Cardiac muscle cell (in vitro differentiated cells and primary cell): ENCODE measurements around the gene ENTPD2. TPM values are rescaled to one million over a fixed set of nuclear protein-coding genes. Genes with fewer than 3 reads are reported as not detected.

Experiments
- DNase-seq, 2 donors: peaks; one replicate each; pipeline versions ENCODE4 v3.0.0 to v3.0.0-alpha.2; 2010 to 2017; ENCODE audit warnings: low read depth in 1 of 2, low spot score in 1 of 2
- H3K27ac ChIP-seq: fragments of 200-600 bp; sonication (generic); 2 replicates; pipeline ENCODE4 v1.5.1; 2016
- H3K27me3 ChIP-seq: fragments of 200-600 bp; sonication (generic); 2 replicates; pipeline ENCODE4 v1.6.0; 2016; ENCODE audit warnings: control low read depth
- H3K36me3 ChIP-seq: fragments of 200-600 bp; sonication (generic); 2 replicates; pipeline ENCODE4 v1.5.1; 2016; ENCODE audit warnings: control low read depth
- H3K4me1 ChIP-seq: fragments of 200-600 bp; sonication (generic); 2 replicates; pipeline ENCODE4 v1.8.1; 2017; ENCODE audit warnings: low read depth, mild to moderate bottlenecking, mixed run types
- H3K4me3 ChIP-seq: fragments of 200-600 bp; sonication (generic); 2 replicates; pipeline ENCODE4 v1.5.1; 2016; ENCODE audit warnings: mild to moderate bottlenecking
- H3K9me3 ChIP-seq: fragments of 200-600 bp; sonication (generic); 2 replicates; pipeline ENCODE4 v1.5.1; 2017; ENCODE audit warnings: low read depth, mild to moderate bottlenecking, control low read depth
- CTCF ChIP-seq: IDR thresholded peaks from 2 replicates; pipeline ENCODE4 v1.5.1; 2012; ENCODE audit warnings: low read depth, mild to moderate bottlenecking, low read length
- polyA plus RNA-seq: library from polyadenylated mRNA; unstranded; fragments of >200 nt; fragmentation: Nextera tagmentation; extraction: Ambion mirVana; gene quantifications from 2 replicates; pipeline ENCODE4 v1.2.1, GENCODE V29; 2016
- total RNA-seq: library from RNA; depleted of rRNA; stranded (reverse); fragments of >200 nt; gene quantifications from 2 replicates; pipeline ENCODE4 v1.2.3, GENCODE V29; 2016

Gene ENTPD2
- total and polyA plus RNA-seq, 2 experiments from 2014 or later, result not detected

DNA sequence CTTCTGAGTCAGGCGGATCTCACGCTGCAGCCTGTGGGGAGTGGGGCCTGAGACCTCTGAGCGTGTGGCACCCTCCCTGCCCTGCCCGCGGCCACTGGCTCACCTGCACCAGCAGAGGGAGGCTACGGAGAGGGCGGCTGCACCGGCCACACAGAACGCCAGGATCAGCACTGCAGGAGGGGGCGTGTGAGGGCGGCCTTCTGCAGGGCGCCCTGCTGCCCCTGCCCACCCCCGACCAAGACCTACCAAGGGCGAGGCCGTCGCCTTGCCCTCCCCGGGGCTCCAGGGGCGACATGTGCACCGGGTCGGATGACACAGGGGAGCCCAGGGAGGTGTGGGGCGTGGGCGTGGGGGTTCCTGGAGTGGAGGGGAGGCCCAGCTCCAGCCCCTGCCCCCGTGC, 13.3 kb downstream of the ENTPD2 start:
- no peak for DNase-seq
- no peak for TF ChIP-seq CTCF
- H3K36me3 ChIP-seq, result no peaks in the 10 kb centered on the region
- no peak overlapping the region for H3K27ac ChIP-seq
- peaks cover 24% of the 10 kb centered on the region for H3K27me3 ChIP-seq
- no peak overlapping the region for H3K4me3 ChIP-seq
- H3K4me1 ChIP-seq, result peaks cover 5% of the 10 kb centered on the region
- no peaks in the 10 kb centered on the region for H3K9me3 ChIP-seq

GRCh38 chr9:137039611-137040366, 14.1 kb downstream of the ENTPD2 start:
- no peak for TF ChIP-seq CTCF

DNA sequence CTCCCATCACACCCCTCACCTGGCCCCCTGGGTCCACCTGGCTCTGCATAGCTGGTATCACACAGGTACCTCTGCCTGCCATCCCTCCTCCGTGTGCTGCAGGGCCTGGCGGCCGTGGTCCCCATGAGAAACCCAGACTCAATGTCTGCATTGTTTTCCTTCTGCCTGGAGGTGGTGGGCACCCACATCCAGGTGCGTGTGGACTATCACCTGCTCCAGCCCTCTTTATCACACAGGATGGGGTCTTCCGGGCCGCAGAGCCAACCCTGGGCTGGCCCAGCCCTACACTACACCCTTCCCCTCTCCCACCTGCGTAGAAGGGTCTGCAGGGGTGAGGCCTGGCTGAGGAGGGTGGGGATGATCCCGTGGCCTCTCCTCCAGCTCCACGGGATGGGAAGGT, 14.9 kb downstream of the ENTPD2 start:
- Histone ChIP-seq H3K4me3 (no peak overlapping the region), H3K27me3 (peaks cover 8% of the 10 kb centered on the region), H3K36me3 (no peaks in the 10 kb centered on the region), H3K27ac (no peak overlapping the region), H3K4me1 (no peaks in the 10 kb centered on the region), H3K9me3 (no peaks in the 10 kb centered on the region)
- no peak for TF ChIP-seq CTCF
- no peak for DNase-seq

More at GRCh38 chr9:137039611-137040366, 14.1 kb downstream of the ENTPD2 start:
- Histone ChIP-seq H3K27ac (no peak overlapping the region), H3K9me3 (no peaks in the 10 kb centered on the region), H3K36me3 (no peaks in the 10 kb centered on the region), H3K27me3 (peaks cover 16% of the 10 kb centered on the region), H3K4me1 (no peaks in the 10 kb centered on the region), H3K4me3 (no peak overlapping the region)
- no peak for DNase-seq

DNA sequence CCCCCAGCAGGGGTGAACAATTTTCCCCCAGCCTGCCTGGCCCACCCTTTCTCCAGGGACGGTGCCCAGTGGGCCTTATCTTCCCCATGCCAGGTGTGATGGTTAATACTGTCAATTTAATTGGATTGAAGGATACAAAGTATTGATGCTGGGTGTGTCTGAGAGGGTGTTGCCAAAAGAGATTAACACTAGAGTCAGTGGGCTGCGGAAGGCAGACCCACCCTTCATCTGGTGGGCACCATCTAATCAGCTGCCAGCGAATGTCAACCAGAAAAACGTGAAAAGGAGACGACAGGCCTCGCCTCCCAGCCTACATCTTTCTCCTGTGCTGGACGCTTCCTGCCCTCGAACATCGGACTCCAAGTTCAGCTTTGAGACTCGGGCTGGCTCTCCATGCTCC, 16.4 kb downstream of the ENTPD2 start:
- Histone ChIP-seq H3K4me1 (no peaks in the 10 kb centered on the region), H3K4me3 (no peak overlapping the region), H3K27ac (no peak overlapping the region), H3K9me3 (no peaks in the 10 kb centered on the region), H3K27me3 (no peaks in the 10 kb centered on the region), H3K36me3 (no peaks in the 10 kb centered on the region)
- no peak for TF ChIP-seq CTCF
- no peak for DNase-seq

DNA sequence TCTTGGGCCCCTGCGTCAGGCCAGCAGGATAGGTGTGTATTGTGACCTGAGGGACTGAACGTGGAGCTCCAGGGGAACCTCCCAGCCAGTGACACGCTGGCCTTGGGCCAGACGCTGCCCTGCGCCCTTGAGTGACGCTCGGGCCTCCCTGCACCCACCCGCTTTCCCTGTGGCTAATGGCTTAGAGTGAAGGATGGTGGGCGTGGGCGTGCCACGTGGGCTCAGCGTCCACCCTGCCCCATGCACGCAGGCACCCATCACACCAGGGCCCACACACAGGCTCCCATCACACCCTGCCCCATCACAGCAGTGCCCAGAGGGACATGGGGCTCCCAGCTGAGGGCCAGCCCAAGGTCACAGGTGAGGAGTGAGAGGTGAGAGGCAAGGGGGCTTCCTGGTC, 16.8 kb downstream of the ENTPD2 start:
- Histone ChIP-seq H3K27ac (no peak overlapping the region), H3K4me3 (no peak overlapping the region), H3K27me3 (no peaks in the 10 kb centered on the region), H3K36me3 (no peaks in the 10 kb centered on the region), H3K9me3 (no peaks in the 10 kb centered on the region), H3K4me1 (no peaks in the 10 kb centered on the region)
- DNase-seq, result no peak
- TF ChIP-seq CTCF, result no peak

DNA sequence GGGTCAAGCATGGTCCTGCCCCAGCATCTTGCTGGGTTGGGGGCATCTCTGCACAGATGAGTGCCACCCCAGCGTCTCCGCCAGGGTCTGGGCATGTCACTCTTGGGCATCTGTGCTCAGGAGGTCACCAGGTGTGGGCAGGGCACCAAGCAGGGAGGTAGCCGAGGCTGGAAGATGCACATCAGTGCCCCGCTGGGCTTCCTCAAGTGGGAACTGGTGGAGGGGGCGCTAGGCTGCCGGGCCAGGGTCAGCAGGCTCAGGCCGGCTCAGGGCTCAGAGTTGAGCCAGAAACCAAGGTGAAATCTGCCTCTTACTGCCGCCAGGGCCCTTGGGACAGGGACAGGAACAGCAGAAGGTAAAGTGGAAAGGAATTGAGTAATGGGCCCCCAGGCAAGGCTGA, 17.9 kb downstream of the ENTPD2 start:
- no peak for TF ChIP-seq CTCF
- no peaks in the 10 kb centered on the region for H3K27me3 ChIP-seq
- no peaks in the 10 kb centered on the region for H3K36me3 ChIP-seq
- DNase-seq, result no peak
- H3K4me1 ChIP-seq, result no peaks in the 10 kb centered on the region
- no peak overlapping the region for H3K4me3 ChIP-seq
- H3K9me3 ChIP-seq, result no peaks in the 10 kb centered on the region
- H3K27ac ChIP-seq, result no peak overlapping the region
